NCI-H748 (cell line): Measurements from ENCODE around the gene GRIN1.

ENCODE experiments used
- DNase-seq: peaks from one replicate; lab custom pipeline; 2025; ENCODE audit not compliant: unreplicated experiment; lab: John Stamatoyannopoulos, UW

The GRIN1 gene

GRCh38 chr9:137147793-137148160 is 8.8 kb downstream of the GRIN1 start:
- no peak for DNase-seq

GRCh38 chr9:137148242-137148641 is 9.3 kb downstream of the GRIN1 start:
- DNase-seq, result no peak

GRCh38 chr9:137148661-137149060 is 9.7 kb downstream of the GRIN1 start:
- no peak for DNase-seq

GRCh38 chr9:137149363-137149762 is 10.4 kb downstream of the GRIN1 start:
- no peak for DNase-seq

GRCh38 chr9:137149942-137150616 is 11.1 kb downstream of the GRIN1 start:
- DNase-seq, result peak; percentile 96

- DNase-seq, result peak; percentile 96
Measured at GRCh38 chr9:137150617-137151457, 11.9 kb downstream of the GRIN1 start.

GRCh38 chr9:137152844-137153405 is 14.0 kb downstream of the GRIN1 start:
- DNase-seq, result no peak

GRCh38 chr9:137156567-137157375 is 17.8 kb downstream of the GRIN1 start:
- peak; percentile 55 for DNase-seq

- no peak for DNase-seq
Measured at GRCh38 chr9:137157618-137158415, 18.9 kb downstream of the GRIN1 start.

- DNase-seq, result peak; percentile 38
Measured at GRCh38 chr9:137158625-137159024, 19.7 kb downstream of the GRIN1 start.

- no peak for DNase-seq
Measured at GRCh38 chr9:137159105-137160053, 20.4 kb downstream of the GRIN1 start.

- no peak for DNase-seq
Measured at GRCh38 chr9:137160054-137160425, 21.1 kb downstream of the GRIN1 start.

GRCh38 chr9:137160716-137161557 is 22.0 kb downstream of the GRIN1 start:
- peak; percentile 88 for DNase-seq

- DNase-seq, result peak; percentile 81
Measured at GRCh38 chr9:137161558-137162486, 22.9 kb downstream of the GRIN1 start.

GRCh38 chr9:137162505-137163364 is 23.8 kb downstream of the GRIN1 start:
- peak; percentile 62 for DNase-seq

- no peak for DNase-seq
Measured at GRCh38 chr9:137163365-137163715, 24.4 kb downstream of the GRIN1 start.

- no peak for DNase-seq
Measured at GRCh38 chr9:137163805-137164204, 24.9 kb downstream of the GRIN1 start.
